ENCODE results near the gene DEGS2. TPM values are rescaled to one million over a fixed set of nuclear protein-coding genes. Genes with fewer than 3 reads are reported as not detected.

The DEGS2 gene
- total and polyA plus RNA-seq, 2 donors (not counting 1 experiment from before 2014, with no cell fraction given) = 0.82 to 6.4 TPM

DNA sequence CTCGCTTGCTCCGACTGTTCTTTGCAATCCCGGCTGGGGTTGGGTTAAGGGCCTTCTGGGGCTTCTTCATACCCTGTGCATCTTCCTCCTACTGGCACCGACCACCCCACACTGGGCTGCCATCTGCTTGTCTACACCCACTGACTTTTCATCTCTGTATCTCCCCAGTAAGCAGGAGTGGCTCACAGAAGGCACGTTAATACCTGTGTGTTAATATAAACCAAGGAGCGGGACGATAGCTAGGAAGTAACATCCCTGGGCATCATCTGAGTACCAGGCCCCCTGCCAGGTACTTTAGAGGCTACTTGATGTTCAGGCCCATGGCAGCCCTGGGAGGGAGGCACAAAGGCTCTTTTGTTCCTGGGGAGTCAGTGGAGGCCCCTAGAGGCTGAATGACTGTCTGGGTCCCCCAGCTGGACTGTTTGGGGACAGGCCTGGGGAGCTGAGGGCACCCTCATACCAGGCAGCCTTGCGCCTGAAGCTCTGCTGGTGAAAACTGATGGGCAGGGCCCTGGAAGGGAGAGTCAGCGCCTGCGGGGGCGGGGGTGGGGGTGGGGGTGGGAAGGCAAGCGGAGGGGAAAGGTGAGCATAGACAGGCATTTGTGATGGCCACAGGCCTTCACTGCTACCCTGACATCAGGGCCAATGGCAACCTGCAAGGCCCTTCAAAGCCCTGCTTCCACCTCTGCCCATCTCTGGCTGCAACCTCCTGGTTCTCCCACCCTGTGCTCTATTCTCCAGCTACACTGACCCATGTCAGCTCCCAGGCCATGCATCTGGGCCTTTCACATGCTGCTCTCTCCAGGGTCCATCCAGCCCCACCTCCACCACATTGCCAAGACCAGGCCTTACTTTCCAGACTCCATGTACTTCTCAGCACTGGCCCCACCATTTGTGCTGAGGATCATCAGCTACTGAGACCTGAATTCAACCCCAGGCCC is 34.2 kb upstream of the DEGS2 start:
- Mint-ChIP-seq H3K27ac (peak overlapping the region; percentile 96), H3K9me3 (ENCODE audit: insufficient read depth) (no peaks in the 10 kb centered on the region)

More for the DNA sequence above, 34.2 kb upstream of the DEGS2 start:
- peaks cover 4% of the 10 kb centered on the region for H3K79me2 ChIP-seq (ENCODE audit: control insufficient read depth, insufficient read depth, low read length)
- TF ChIP-seq CTCF (IDR thresholded peaks at IDR 0.05) = no peak
- no peak for TF ChIP-seq EZH2 (IDR thresholded peaks at IDR 0.05; ENCODE audit: borderline replicate concordance, insufficient read depth, low read depth, low read length, poor library complexity, severe bottlenecking)
- Mint-ChIP-seq H3K4me3 (peak overlapping the region; percentile 76), H3K27me3 (no peaks in the 10 kb centered on the region), H3K4me1 (peaks cover 9% of the 10 kb centered on the region)
- POLR2A ChIA-PET = interaction anchor here (0.5 to 1.4 kb wide), 10 partner anchors 21 to 211 kb away, joined by 3 to 6 read pairs (median 4); partner anchors contain the start of gene EVL
- H3K27ac ChIP-seq (ENCODE audit: low read length in 2 of 2) = peak overlapping the region; percentile 55 to 85
- peak overlapping the region; percentile 99 for H2AFZ ChIP-seq (ENCODE audit: insufficient read depth, low read depth, low read length, poor library complexity, severe bottlenecking)
- CTCF ChIA-PET = interaction anchor here (0.5 to 4.3 kb wide), 51 partner anchors 12 to 222 kb away, joined by 3 to 85 read pairs (median 4); partner anchors contain the start of genes DEGS2, EVL and WDR25
- peak overlapping the region; percentile 88 for H3K4me2 ChIP-seq (replicated peaks; ENCODE audit: low read depth, low read length, poor library complexity, severe bottlenecking)
- H4K20me1 ChIP-seq (ENCODE audit: control insufficient read depth, insufficient read depth, low read length, poor library complexity, severe bottlenecking) = no peaks in the 10 kb centered on the region
- WGBS (ENCODE audit: insufficient coverage) = 53% methylated on average over 8 of the region's 12 CpGs
- no peak for DNase-seq
- intact Hi-C loops (cut with micrococcal nuclease) = loop anchor here (1.0 to 2.0 kb wide), 10 partner anchors 21 to 211 kb away; partner anchors contain the start of genes DEGS2, EVL and WDR25
- H3K4me1 ChIP-seq (ENCODE audit: control insufficient read depth in 2 of 2, insufficient read depth in 2 of 2, low read length in 2 of 2) = peaks cover 10 to 14% of the 10 kb centered on the region in 2 donors
- no peak for ATAC-seq (ENCODE audit: low read depth)
- H3K27me3 ChIP-seq (replicated peaks in 1 of 4; ENCODE audit: control extremely low read depth in 1 of 4, control insufficient read depth in 3 of 4, insufficient read depth in 4 of 4, low read length in 3 of 4) = no peaks in the 10 kb centered on the region
- H3K4me3 ChIP-seq (ENCODE audit: control extremely low read depth in 1 of 5, extremely low read depth in 1 of 5, insufficient read depth in 1 of 5, low read depth in 2 of 5, low read length in 4 of 5) = peak overlapping the region in 3 of 5 experiments; percentile 33 to 56 (median 36)
- peak overlapping the region; percentile 59 for H3K9ac ChIP-seq (ENCODE audit: low read length)
- peaks cover 0 to 3% (median 0%) of the 10 kb centered on the region in 3 donors for H3K9me3 ChIP-seq (ENCODE audit: control extremely low read depth in 1 of 3, control insufficient read depth in 2 of 3, insufficient read depth in 1 of 3, low read length in 2 of 3)
- no peaks in the 10 kb centered on the region for H3K36me3 ChIP-seq (replicated peaks in 1 of 2; ENCODE audit: control extremely low read depth in 1 of 2, control insufficient read depth in 1 of 2, extremely low read depth in 1 of 2, insufficient read depth in 2 of 2, low read length in 1 of 2)

Data from B cell (primary cell).